ENCODE measurements around the gene ARHGEF11. TPM values are rescaled to one million over a fixed set of nuclear protein-coding genes. Genes with fewer than 3 reads are reported as not detected.
A peak's percentile ranks its signal among the peaks of the same experiment; 100 is the strongest.

The ARHGEF11 gene
- total and polyA plus RNA-seq, 9 of the 15 experiments (the other 6 are each of a cell fraction or from before 2014, with no cell fraction given) = 0.14 to 15.5 (median 9.0) TPM

DNA sequence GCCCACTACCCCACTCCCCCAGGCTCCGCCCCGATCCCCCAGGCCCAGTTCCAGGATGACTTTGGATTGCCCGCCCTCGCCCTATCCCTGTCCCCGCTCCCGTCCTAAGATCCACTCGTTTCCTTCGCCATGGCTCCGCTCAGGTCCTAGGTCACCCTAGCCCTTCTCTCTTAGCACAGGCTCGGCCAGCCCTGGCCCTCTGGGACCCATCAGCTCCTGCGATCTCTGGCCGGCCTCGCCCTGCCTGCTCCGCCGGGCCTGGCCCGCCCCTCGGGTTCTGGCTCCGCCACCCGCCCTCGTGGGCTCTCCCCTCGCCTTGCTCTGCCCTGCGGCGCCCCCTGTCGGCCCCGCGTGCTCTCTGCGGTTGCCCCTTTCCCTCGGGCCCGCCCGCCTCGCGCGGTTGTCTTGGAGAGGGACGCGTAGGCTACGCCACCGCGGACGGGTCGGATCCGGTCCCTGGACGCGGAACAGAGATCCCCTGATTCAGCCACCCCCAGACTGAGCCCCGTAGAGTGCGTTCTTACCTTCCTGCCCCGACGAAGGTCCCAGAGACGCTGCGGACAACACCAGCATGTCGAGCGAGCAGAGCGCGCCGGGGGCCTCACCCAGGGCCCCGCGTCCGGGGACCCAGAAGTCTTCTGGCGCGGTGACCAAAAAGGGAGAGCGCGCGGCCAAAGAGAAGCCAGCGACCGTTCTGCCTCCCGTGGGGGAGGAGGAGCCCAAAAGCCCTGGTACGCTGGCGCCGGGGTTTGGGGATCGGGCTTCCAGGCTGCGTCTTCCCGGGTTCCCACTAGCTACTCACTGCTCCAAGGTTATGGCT lies 125.1 kb downstream of the ARHGEF11 start, which contains the start of gene LRRC71 (continued):
- TF ChIP-seq ZNF217 (CRISPR knock-in tag; IDR thresholded peaks at IDR 0.05) (no peak), SP1 (CRISPR knock-in tag; IDR thresholded peaks at IDR 0.05) (peak; percentile 92), FOXO4 (CRISPR knock-in tag; IDR thresholded peaks at IDR 0.05) (no peak), RBM25 (IDR thresholded peaks at IDR 0.05; ENCODE audit: low read depth, low read length, severe bottlenecking) (no peak), HOXB6 (CRISPR knock-in tag; IDR thresholded peaks at IDR 0.05; ENCODE audit: borderline replicate concordance) (no peak), NFE2 (IDR thresholded peaks at IDR 0.05; ENCODE audit: low read depth) (no peak), ZNF766 (CRISPR knock-in tag; conservative IDR thresholded peaks at IDR 0.05) (no peak), ERF (CRISPR knock-in tag; IDR thresholded peaks at IDR 0.05) (no peak), TAL1 (IDR thresholded peaks at IDR 0.05) (no peak), ZFP1 (CRISPR knock-in tag; IDR thresholded peaks at IDR 0.05) (no peak), MCM5 (IDR thresholded peaks at IDR 0.05; ENCODE audit: low read depth) (no peak), PTTG1 (tag; IDR thresholded peaks at IDR 0.05; ENCODE audit: low read depth) (no peak), MTA1 (IDR thresholded peaks at IDR 0.05; ENCODE audit: borderline replicate concordance) (no peak), ZNF449 (CRISPR knock-in tag; IDR thresholded peaks at IDR 0.05) (no peak), ZNF24 (IDR thresholded peaks at IDR 0.05) (peak; percentile 20; the same call in 1 of the 2 replicates)
- TF ChIP-seq, protein P1, sequence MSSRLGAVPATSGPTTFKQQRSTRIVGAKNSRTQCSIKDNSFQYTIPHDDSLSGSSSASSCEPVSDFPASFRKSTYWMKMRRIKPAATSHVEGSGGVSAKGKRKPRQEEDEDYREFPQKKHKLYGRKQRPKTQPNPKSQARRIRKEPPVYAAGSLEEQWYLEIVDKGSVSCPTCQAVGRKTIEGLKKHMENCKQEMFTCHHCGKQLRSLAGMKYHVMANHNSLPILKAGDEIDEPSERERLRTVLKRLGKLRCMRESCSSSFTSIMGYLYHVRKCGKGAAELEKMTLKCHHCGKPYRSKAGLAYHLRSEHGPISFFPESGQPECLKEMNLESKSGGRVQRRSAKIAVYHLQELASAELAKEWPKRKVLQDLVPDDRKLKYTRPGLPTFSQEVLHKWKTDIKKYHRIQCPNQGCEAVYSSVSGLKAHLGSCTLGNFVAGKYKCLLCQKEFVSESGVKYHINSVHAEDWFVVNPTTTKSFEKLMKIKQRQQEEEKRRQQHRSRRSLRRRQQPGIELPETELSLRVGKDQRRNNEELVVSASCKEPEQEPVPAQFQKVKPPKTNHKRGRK (tag; IDR thresholded peaks at IDR 0.05) = no peak
- TF ChIP-seq, protein P2, sequence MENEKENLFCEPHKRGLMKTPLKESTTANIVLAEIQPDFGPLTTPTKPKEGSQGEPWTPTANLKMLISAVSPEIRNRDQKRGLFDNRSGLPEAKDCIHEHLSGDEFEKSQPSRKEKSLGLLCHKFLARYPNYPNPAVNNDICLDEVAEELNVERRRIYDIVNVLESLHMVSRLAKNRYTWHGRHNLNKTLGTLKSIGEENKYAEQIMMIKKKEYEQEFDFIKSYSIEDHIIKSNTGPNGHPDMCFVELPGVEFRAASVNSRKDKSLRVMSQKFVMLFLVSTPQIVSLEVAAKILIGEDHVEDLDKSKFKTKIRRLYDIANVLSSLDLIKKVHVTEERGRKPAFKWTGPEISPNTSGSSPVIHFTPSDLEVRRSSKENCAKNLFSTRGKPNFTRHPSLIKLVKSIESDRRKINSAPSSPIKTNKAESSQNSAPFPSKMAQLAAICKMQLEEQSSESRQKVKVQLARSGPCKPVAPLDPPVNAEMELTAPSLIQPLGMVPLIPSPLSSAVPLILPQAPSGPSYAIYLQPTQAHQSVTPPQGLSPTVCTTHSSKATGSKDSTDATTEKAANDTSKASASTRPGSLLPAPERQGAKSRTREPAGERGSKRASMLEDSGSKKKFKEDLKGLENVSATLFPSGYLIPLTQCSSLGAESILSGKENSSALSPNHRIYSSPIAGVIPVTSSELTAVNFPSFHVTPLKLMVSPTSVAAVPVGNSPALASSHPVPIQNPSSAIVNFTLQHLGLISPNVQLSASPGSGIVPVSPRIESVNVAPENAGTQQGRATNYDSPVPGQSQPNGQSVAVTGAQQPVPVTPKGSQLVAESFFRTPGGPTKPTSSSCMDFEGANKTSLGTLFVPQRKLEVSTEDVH (IDR thresholded peaks at IDR 0.05; ENCODE audit: low read depth, partially characterized antibody) = no peak

All from K562 (cell line).